D721Med (cell line): ENCODE results near the gene C6orf89.
"Not testable (repeated sequence)": the region's sequence is repeated elsewhere in the genome, so short reads cannot be mapped to it uniquely, and the experiment has no call there.

Experiments used
- DNase-seq: peaks from one replicate; pipeline ENCODE4 v3.0.0; 2011; ENCODE audit warnings: low spot score; ENCODE audit not compliant: insufficient read length
- FAIRE-seq: peaks from 2 replicates; lab custom pipeline; 2011; peaks lifted over from hg19 to GRCh38; lab: Jason Lieb, UNC
- CTCF ChIP-seq: IDR thresholded peaks from 2 replicates; pipeline ENCODE4 v1.5.1; 2012; ENCODE audit warnings: mild to moderate bottlenecking, control low read depth; ENCODE audit not compliant: insufficient read depth; ENCODE audit errors: missing control alignments

C6orf89 gene

GRCh38 chr6:36888115-36888643, 2.4 kb downstream of the C6orf89 start:
- TF ChIP-seq CTCF: no peak
- no peak for DNase-seq
- no peak for FAIRE-seq

- TF ChIP-seq CTCF: no peak
- FAIRE-seq (no peak), DNase-seq (no peak)
Measured at GRCh38 chr6:36888654-36889481, 3.1 kb downstream of the C6orf89 start.

- TF ChIP-seq CTCF: no peak
- FAIRE-seq (no peak), DNase-seq (no peak)
Measured at GRCh38 chr6:36890112-36890663, 4.4 kb downstream of the C6orf89 start.

GRCh38 chr6:36891153-36891552, 5.4 kb downstream of the C6orf89 start:
- DNase-seq, FAIRE-seq: not testable (repeated sequence)

GRCh38 chr6:36893976-36894932, 8.5 kb downstream of the C6orf89 start:
- no peak for TF ChIP-seq CTCF
- DNase-seq (no peak), FAIRE-seq (no peak)

GRCh38 chr6:36897609-36898008, 11.9 kb downstream of the C6orf89 start:
- FAIRE-seq (no peak), DNase-seq (no peak)
- peak; percentile 9 for TF ChIP-seq CTCF

- no peak for TF ChIP-seq CTCF
- no peak for DNase-seq
- no peak for FAIRE-seq
Measured at GRCh38 chr6:36904114-36904513, 18.4 kb downstream of the C6orf89 start.
